NCI-H2171 (cell line): ENCODE measurements around the gene TARS1.

ENCODE experiments used
- DNase-seq: peaks from one replicate; lab custom pipeline; 2025; lab: John Stamatoyannopoulos, UW

TARS1 gene

GRCh38 chr5:33440482-33441240, at the start of gene TARS1:
Gene TARS1 (plus strand): TSS chr5:33440965. CDS start chr5:33441087, 122 bp downstream.
- DNase-seq = peak; percentile 99

GRCh38 chr5:33398501-33398900, 42.3 kb upstream of the TARS1 start:
- DNase-seq = no peak

GRCh38 chr5:33400675-33401074, 40.1 kb upstream of the TARS1 start:
- DNase-seq = no peak

GRCh38 chr5:33401482-33402390, 39.0 kb upstream of the TARS1 start:
- no peak for DNase-seq

GRCh38 chr5:33403187-33403586, 37.6 kb upstream of the TARS1 start:
- no peak for DNase-seq

- no peak for DNase-seq
These were observed 31.9 kb upstream of the TARS1 start for GRCh38 chr5:33408816-33409215.

GRCh38 chr5:33409435-33410170, 31.2 kb upstream of the TARS1 start:
- no peak for DNase-seq

GRCh38 chr5:33410221-33410620, 30.5 kb upstream of the TARS1 start:
- no peak for DNase-seq

GRCh38 chr5:33411498-33411897, 29.3 kb upstream of the TARS1 start:
- no peak for DNase-seq

- no peak for DNase-seq
These were observed 24.9 kb upstream of the TARS1 start for GRCh38 chr5:33415811-33416354.

GRCh38 chr5:33417632-33418031, 23.1 kb upstream of the TARS1 start:
- DNase-seq = no peak

- DNase-seq = no peak
These were observed 19.8 kb upstream of the TARS1 start for GRCh38 chr5:33420946-33421345.

GRCh38 chr5:33422191-33422590, 18.6 kb upstream of the TARS1 start:
- no peak for DNase-seq

GRCh38 chr5:33423018-33423630, 17.6 kb upstream of the TARS1 start:
- DNase-seq = peak; percentile 11

GRCh38 chr5:33425314-33425713, 15.5 kb upstream of the TARS1 start:
- no peak for DNase-seq

GRCh38 chr5:33430983-33431382, 9.8 kb upstream of the TARS1 start:
- DNase-seq = no peak

GRCh38 chr5:33432656-33433055, 8.1 kb upstream of the TARS1 start:
- no peak for DNase-seq

GRCh38 chr5:33433303-33434240, 7.2 kb upstream of the TARS1 start:
- DNase-seq = no peak

GRCh38 chr5:33435893-33436490, 4.8 kb upstream of the TARS1 start:
- peak; percentile 55 for DNase-seq

GRCh38 chr5:33438996-33439395, 1.8 kb upstream of the TARS1 start:
- DNase-seq = no peak
